ENCODE measurements around the gene WDPCP. TPM values are rescaled to one million over a fixed set of nuclear protein-coding genes. Genes with fewer than 3 reads are reported as not detected.

Gene WDPCP
- total RNA-seq, 1 donor from 2014 or later: 5.2 TPM

DNA sequence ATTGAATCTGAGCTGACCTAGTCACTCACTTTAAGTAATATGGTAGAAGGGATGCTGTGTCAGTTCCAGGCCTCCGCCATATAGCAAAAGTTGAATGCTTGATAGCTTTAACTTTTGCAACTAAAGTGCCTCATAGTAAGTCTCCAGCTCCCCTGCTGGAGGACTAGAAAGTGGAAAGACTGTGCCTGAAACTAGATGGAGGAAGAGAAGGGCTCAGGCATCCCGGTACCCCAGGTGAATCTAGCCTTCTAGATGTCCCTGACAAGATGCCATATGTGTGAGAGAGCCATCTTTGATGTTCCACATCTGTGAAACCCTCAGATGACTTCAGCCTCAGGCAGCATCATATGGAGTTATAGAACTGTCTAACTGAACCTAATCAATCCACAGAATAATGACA lies 516.6 kb downstream of the WDPCP start:
- no peak overlapping the region for H3K4me3 ChIP-seq
- no peak for DNase-seq (ENCODE audit: low spot score in 2 of 2)
- H3K4me1 ChIP-seq: no peaks in the 10 kb centered on the region
- no peaks in the 10 kb centered on the region for H3K9me3 ChIP-seq
- no peaks in the 10 kb centered on the region for H3K36me3 ChIP-seq
- intact Hi-C loops (cut with DNase I): no loop called here
- H3K27ac ChIP-seq: no peak overlapping the region
- TF ChIP-seq, protein P1, sequence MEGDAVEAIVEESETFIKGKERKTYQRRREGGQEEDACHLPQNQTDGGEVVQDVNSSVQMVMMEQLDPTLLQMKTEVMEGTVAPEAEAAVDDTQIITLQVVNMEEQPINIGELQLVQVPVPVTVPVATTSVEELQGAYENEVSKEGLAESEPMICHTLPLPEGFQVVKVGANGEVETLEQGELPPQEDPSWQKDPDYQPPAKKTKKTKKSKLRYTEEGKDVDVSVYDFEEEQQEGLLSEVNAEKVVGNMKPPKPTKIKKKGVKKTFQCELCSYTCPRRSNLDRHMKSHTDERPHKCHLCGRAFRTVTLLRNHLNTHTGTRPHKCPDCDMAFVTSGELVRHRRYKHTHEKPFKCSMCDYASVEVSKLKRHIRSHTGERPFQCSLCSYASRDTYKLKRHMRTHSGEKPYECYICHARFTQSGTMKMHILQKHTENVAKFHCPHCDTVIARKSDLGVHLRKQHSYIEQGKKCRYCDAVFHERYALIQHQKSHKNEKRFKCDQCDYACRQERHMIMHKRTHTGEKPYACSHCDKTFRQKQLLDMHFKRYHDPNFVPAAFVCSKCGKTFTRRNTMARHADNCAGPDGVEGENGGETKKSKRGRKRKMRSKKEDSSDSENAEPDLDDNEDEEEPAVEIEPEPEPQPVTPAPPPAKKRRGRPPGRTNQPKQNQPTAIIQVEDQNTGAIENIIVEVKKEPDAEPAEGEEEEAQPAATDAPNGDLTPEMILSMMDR (IDR thresholded peaks at IDR 0.05): no peak
- H3K27me3 ChIP-seq: no peaks in the 10 kb centered on the region

Other genes with a start within 250 kb of the WDPCP start
- 65.7 TPM for gene MDH1, start 486 bp upstream of the WDPCP start, total RNA-seq